SK-N-SH treated with all-trans-retinoic acid at 6 μM for 48 hours (cell line): ENCODE measurements around the gene STMND1.

Experiments used
- ATAC-seq: fragments of 200-7000 bp; cut with Tn5 transposase; 3 replicates; pipeline ENCODE4 v1.9.1; 2020; ENCODE audit warnings: mild to moderate bottlenecking, moderate library complexity
- ARNTL ChIP-seq: fragments of 450-650 bp; formaldehyde crosslinking; IDR thresholded peaks from 2 replicates; pipeline ENCODE4 v1.5.0; 2020; ENCODE audit warnings: low read depth, mild to moderate bottlenecking, moderate library complexity, borderline replicate concordance
- BACH2 ChIP-seq: fragments of 250-450 bp; sonication (Bioruptor Pico); IDR thresholded peaks from 2 replicates; pipeline ENCODE4 v1.9.0; 2021; ENCODE audit warnings: mild to moderate bottlenecking, borderline replicate concordance
- CSDC2 ChIP-seq: fragments of 250-450 bp; sonication (Bioruptor Pico); IDR thresholded peaks from 2 replicates; pipeline ENCODE4 v1.5.0; 2020; ENCODE audit warnings: mild to moderate bottlenecking, moderate library complexity
- ESRRG ChIP-seq: fragments of 250-450 bp; sonication (Bioruptor Pico); IDR thresholded peaks from 2 replicates; pipeline ENCODE4 v1.6.1; 2021; ENCODE audit warnings: mild to moderate bottlenecking
- GLIS3 ChIP-seq: fragments of 250-450 bp; sonication (Bioruptor Pico); IDR thresholded peaks from 2 replicates; pipeline ENCODE4 v1.5.0; 2020; ENCODE audit warnings: mild to moderate bottlenecking, moderate library complexity
- ISL1 ChIP-seq: fragments of 250-450 bp; sonication (Bioruptor Pico); IDR thresholded peaks from 2 replicates; pipeline ENCODE4 v2.1.2; 2022; ENCODE audit warnings: mild to moderate bottlenecking, moderate library complexity
- OSR1 ChIP-seq: fragments of 250-450 bp; sonication (Bioruptor Pico); IDR thresholded peaks from 2 replicates; pipeline ENCODE4 v1.8.0; 2022; ENCODE audit warnings: moderate library complexity, mild to moderate bottlenecking, inconsistent platforms
- PPARA ChIP-seq: fragments of 250-450 bp; sonication (Bioruptor Pico); IDR thresholded peaks from 2 replicates; pipeline ENCODE4 v1.5.0; 2020; ENCODE audit warnings: mild to moderate bottlenecking, borderline replicate concordance
- RARB ChIP-seq: fragments of 250-450 bp; sonication (Bioruptor Pico); IDR thresholded peaks from 2 replicates; pipeline ENCODE4 v1.8.0; 2021; ENCODE audit warnings: mild to moderate bottlenecking, moderate library complexity
- SNAI2 ChIP-seq: fragments of 250-450 bp; sonication (Bioruptor Pico); IDR thresholded peaks from 2 replicates; pipeline ENCODE4 v1.5.0; 2020; ENCODE audit warnings: mild to moderate bottlenecking, moderate library complexity
- TCF4 ChIP-seq: fragments of 250-450 bp; sonication (Bioruptor Pico); IDR thresholded peaks from 2 replicates; pipeline ENCODE4 v1.8.0; 2021; ENCODE audit warnings: mild to moderate bottlenecking, moderate library complexity, borderline replicate concordance
- TOX ChIP-seq: fragments of 250-450 bp; sonication (Bioruptor Pico); IDR thresholded peaks from 2 replicates; pipeline ENCODE4 v1.8.0; 2021; ENCODE audit warnings: mild to moderate bottlenecking, moderate library complexity, borderline replicate concordance
- ZFP3 ChIP-seq: fragments of 250-450 bp; sonication (Bioruptor Pico); IDR thresholded peaks from 2 replicates; pipeline ENCODE4 v1.5.0; 2020; ENCODE audit warnings: mild to moderate bottlenecking, moderate library complexity
- ZNF565 ChIP-seq: fragments of 450-650 bp; formaldehyde crosslinking; conservative IDR thresholded peaks from 2 replicates; pipeline ENCODE4 v1.5.0; 2020; ENCODE audit warnings: low read depth, mild to moderate bottlenecking, moderate library complexity
- ZNF70 ChIP-seq: fragments of 450-650 bp; formaldehyde crosslinking; IDR thresholded peaks from 2 replicates; pipeline ENCODE4 v1.5.0; 2020; ENCODE audit warnings: mild to moderate bottlenecking, moderate library complexity
- ZNF8 ChIP-seq: fragments of 450-650 bp; formaldehyde crosslinking; IDR thresholded peaks from 2 replicates; pipeline ENCODE4 v1.5.0; 2020; ENCODE audit warnings: mild to moderate bottlenecking, moderate library complexity
- TF ChIP-seq, protein P1 (sequence below): fragments of 250-450 bp; sonication (Bioruptor Pico); IDR thresholded peaks from 2 replicates; pipeline ENCODE4 v1.5.0; 2020; ENCODE audit warnings: mild to moderate bottlenecking, moderate library complexity
- TF ChIP-seq, protein P2 (sequence below): fragments of 250-450 bp; sonication (Bioruptor Pico); IDR thresholded peaks from 2 replicates; pipeline ENCODE4 v1.8.0; 2020; ENCODE audit warnings: mild to moderate bottlenecking, moderate library complexity, borderline replicate concordance
- TF ChIP-seq, protein P3 (sequence below): fragments of 250-450 bp; sonication (Bioruptor Pico); IDR thresholded peaks from 2 replicates; pipeline ENCODE4 v1.8.0; 2021; ENCODE audit warnings: low read depth, mild to moderate bottlenecking, moderate library complexity, borderline replicate concordance
- TF ChIP-seq, protein P4 (sequence below): fragments of 250-450 bp; sonication (Bioruptor Pico); IDR thresholded peaks from 2 replicates; pipeline ENCODE4 v1.5.1; 2020; ENCODE audit warnings: low read depth, mild to moderate bottlenecking, moderate library complexity
- TF ChIP-seq, protein P5 (sequence below): fragments of 250-450 bp; sonication (Bioruptor Pico); IDR thresholded peaks from 2 replicates; pipeline ENCODE4 v1.5.1; 2021; ENCODE audit warnings: mild to moderate bottlenecking, moderate library complexity

STMND1 gene

DNA sequence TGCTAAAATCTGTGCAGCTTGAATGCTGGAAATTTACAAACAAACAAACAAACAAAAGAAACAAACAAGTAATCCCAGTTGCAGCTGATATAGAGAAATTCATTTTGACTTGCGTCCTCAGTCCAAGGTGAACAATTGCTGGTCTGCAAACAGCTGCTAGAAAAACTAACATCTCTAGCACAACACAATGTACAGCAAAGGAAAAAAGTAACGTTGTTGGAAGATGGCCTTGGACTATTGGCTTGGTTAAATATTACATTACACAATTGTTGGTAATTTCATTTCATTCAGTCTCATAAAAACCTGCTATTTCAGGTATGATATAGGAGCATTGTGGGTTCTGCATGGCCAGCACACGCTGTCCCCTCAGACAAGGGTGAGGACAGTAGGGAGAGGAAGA is 50.0 kb downstream of the STMND1 start (continued):
- TF ChIP-seq, protein P1, sequence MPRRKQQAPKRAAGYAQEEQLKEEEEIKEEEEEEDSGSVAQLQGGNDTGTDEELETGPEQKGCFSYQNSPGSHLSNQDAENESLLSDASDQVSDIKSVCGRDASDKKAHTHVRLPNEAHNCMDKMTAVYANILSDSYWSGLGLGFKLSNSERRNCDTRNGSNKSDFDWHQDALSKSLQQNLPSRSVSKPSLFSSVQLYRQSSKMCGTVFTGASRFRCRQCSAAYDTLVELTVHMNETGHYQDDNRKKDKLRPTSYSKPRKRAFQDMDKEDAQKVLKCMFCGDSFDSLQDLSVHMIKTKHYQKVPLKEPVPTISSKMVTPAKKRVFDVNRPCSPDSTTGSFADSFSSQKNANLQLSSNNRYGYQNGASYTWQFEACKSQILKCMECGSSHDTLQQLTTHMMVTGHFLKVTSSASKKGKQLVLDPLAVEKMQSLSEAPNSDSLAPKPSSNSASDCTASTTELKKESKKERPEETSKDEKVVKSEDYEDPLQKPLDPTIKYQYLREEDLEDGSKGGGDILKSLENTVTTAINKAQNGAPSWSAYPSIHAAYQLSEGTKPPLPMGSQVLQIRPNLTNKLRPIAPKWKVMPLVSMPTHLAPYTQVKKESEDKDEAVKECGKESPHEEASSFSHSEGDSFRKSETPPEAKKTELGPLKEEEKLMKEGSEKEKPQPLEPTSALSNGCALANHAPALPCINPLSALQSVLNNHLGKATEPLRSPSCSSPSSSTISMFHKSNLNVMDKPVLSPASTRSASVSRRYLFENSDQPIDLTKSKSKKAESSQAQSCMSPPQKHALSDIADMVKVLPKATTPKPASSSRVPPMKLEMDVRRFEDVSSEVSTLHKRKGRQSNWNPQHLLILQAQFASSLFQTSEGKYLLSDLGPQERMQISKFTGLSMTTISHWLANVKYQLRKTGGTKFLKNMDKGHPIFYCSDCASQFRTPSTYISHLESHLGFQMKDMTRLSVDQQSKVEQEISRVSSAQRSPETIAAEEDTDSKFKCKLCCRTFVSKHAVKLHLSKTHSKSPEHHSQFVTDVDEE: no peak
- no peak for TF ChIP-seq ESRRG (CRISPR knock-in tag)
- no peak for TF ChIP-seq ZNF8 (CRISPR knock-in tag)
- TF ChIP-seq TOX (CRISPR knock-in tag): no peak
- TF ChIP-seq ZNF70 (CRISPR knock-in tag): no peak
- TF ChIP-seq, all 23 proteins: peak for 0

DNA sequence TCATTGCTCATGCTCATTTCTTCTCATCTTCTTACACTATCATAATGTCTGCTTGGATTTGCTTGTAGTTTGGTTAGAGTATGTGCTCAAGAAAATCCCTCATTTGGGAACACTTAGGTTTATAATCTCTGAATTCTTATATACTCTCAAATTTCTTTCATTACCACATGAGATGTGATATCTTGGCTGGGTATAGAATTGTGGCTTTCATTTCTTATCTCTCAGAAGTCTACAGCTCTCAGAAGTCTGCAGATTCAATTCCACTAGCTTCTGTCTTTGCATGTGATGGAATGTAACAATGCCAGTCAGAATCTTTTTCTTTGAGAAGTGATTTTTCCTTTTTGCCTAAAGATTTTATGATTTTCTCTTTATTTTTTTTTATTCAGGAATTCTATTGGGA is 50.9 kb downstream of the STMND1 start:
- TF ChIP-seq RARB (no peak), ISL1 (no peak), CSDC2 (CRISPR knock-in tag) (no peak), PPARA (CRISPR knock-in tag) (no peak), TCF4 (CRISPR knock-in tag) (no peak), SNAI2 (CRISPR knock-in tag) (no peak), BACH2 (no peak), TOX (CRISPR knock-in tag) (no peak)
- TF ChIP-seq, protein P2, sequence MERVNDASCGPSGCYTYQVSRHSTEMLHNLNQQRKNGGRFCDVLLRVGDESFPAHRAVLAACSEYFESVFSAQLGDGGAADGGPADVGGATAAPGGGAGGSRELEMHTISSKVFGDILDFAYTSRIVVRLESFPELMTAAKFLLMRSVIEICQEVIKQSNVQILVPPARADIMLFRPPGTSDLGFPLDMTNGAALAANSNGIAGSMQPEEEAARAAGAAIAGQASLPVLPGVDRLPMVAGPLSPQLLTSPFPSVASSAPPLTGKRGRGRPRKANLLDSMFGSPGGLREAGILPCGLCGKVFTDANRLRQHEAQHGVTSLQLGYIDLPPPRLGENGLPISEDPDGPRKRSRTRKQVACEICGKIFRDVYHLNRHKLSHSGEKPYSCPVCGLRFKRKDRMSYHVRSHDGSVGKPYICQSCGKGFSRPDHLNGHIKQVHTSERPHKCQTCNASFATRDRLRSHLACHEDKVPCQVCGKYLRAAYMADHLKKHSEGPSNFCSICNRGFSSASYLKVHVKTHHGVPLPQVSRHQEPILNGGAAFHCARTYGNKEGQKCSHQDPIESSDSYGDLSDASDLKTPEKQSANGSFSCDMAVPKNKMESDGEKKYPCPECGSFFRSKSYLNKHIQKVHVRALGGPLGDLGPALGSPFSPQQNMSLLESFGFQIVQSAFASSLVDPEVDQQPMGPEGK (CRISPR knock-in tag): no peak
- TF ChIP-seq, protein P3, sequence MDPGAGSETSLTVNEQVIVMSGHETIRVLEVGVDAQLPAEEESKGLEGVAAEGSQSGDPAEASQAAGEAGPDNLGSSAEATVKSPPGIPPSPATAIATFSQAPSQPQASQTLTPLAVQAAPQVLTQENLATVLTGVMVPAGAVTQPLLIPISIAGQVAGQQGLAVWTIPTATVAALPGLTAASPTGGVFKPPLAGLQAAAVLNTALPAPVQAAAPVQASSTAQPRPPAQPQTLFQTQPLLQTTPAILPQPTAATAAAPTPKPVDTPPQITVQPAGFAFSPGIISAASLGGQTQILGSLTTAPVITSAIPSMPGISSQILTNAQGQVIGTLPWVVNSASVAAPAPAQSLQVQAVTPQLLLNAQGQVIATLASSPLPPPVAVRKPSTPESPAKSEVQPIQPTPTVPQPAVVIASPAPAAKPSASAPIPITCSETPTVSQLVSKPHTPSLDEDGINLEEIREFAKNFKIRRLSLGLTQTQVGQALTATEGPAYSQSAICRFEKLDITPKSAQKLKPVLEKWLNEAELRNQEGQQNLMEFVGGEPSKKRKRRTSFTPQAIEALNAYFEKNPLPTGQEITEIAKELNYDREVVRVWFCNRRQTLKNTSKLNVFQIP (CRISPR knock-in tag): no peak
- TF ChIP-seq, protein P4, sequence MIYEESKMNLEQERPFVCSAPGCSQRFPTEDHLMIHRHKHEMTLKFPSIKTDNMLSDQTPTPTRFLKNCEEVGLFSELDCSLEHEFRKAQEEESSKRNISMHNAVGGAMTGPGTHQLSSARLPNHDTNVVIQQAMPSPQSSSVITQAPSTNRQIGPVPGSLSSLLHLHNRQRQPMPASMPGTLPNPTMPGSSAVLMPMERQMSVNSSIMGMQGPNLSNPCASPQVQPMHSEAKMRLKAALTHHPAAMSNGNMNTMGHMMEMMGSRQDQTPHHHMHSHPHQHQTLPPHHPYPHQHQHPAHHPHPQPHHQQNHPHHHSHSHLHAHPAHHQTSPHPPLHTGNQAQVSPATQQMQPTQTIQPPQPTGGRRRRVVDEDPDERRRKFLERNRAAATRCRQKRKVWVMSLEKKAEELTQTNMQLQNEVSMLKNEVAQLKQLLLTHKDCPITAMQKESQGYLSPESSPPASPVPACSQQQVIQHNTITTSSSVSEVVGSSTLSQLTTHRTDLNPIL: no peak
- no peak for ATAC-seq

DNA sequence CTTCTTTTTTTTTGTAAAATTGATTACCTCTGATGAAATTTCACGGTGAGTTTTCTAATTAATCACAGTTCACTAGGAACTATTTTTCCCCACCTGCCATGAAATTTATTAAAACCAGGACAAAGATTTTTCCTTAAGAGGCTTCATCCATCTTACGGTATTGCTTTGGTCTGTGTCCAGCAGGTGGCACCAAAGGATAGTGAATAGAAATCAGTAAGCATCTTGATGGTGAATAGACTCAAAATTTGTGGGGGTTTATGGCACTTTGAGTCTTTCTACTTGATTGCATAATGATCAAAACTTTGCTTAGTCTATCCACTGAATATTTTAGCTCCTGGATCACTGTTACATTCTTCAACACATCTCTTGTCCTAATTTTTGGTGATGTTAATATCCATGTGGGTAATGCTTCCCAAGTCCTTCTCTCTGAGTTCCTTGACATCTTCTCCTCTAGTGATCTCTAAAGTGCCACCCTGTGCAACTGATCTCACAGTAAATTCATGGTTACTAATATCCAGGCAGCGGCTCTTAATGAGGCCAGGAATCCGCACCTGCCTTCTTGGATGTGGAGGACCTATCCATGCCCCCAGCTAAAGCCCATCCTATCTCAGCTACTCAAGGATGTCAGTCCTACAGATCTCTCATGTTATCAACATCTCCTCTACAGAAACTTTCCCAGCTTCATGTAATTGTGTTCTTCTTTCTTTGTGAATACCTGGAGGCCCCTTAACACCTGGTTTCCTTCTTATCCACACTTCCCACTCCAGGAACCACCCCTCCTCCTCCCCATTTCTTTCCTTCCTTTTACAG is 54.5 kb downstream of the STMND1 start:
- TF ChIP-seq TOX (CRISPR knock-in tag) (no peak), RARB (no peak), ISL1 (no peak), ZNF8 (CRISPR knock-in tag) (no peak), ZFP3 (CRISPR knock-in tag) (no peak), BACH2 (no peak), OSR1 (CRISPR knock-in tag) (no peak)
- ATAC-seq: peak; percentile 91

DNA sequence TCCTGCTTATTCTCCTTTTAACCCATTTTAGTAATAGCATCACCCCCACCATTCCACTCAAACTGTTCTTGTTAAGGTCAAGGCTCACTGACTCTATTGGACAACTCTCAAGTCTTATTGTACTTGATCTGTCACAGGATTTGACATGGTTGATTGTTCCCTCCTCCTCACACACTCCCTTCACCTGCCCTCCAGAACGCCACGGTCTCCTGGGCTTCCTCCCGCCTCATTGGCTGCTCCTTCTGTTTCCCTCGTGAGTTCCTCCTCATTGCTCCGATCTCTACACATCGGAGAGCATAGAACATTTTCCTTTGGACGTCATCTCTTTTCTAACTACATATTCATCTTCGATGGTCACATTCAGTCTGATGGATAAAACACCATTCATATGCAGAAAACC is 55.1 kb downstream of the STMND1 start:
- ATAC-seq: no peak
- no peak for TF ChIP-seq RARB
- TF ChIP-seq, protein P3 (CRISPR knock-in tag): no peak
- TF ChIP-seq, protein P5, sequence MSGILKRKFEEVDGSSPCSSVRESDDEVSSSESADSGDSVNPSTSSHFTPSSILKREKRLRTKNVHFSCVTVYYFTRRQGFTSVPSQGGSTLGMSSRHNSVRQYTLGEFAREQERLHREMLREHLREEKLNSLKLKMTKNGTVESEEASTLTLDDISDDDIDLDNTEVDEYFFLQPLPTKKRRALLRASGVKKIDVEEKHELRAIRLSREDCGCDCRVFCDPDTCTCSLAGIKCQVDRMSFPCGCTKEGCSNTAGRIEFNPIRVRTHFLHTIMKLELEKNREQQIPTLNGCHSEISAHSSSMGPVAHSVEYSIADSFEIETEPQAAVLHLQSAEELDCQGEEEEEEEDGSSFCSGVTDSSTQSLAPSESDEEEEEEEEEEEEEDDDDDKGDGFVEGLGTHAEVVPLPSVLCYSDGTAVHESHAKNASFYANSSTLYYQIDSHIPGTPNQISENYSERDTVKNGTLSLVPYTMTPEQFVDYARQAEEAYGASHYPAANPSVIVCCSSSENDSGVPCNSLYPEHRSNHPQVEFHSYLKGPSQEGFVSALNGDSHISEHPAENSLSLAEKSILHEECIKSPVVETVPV (CRISPR knock-in tag): no peak
- no peak for TF ChIP-seq ZNF8 (CRISPR knock-in tag)
- TF ChIP-seq OSR1 (CRISPR knock-in tag): no peak
- no peak for TF ChIP-seq TCF4 (CRISPR knock-in tag)
- TF ChIP-seq ZNF565 (CRISPR knock-in tag): no peak
- no peak for TF ChIP-seq ARNTL (CRISPR knock-in tag)
- TF ChIP-seq TOX (CRISPR knock-in tag): no peak
- TF ChIP-seq, protein P4: no peak
- TF ChIP-seq ISL1: no peak
- no peak for TF ChIP-seq GLIS3 (CRISPR knock-in tag)
- TF ChIP-seq ZFP3 (CRISPR knock-in tag): no peak
- no peak for TF ChIP-seq PPARA (CRISPR knock-in tag)
